T-cell (primary cell): ENCODE measurements around the gene REL. TPM values are rescaled to one million over a fixed set of nuclear protein-coding genes. Genes with fewer than 3 reads are reported as not detected.

Experiments
- ATAC-seq, 4 experiments: fragments of 200-7000 bp in 3 of 4; fragments of 150-1000 bp in 1 of 4; cut with Tn5 transposase; replicated peaks in 1 of 4; 1 replicate in 3 of 4; 2 replicates in 1 of 4; pipeline ENCODE4 v1.10.0; 2021; ENCODE audit warnings: moderate library complexity in 3 of 4, mild to moderate bottlenecking in 2 of 4, moderate number of reproducible peaks in 1 of 4
- CTCF ChIA-PET, 2 donors: fragments of 300-600 bp; sonication (Branson Sonifier 250); formaldehyde crosslinking; loops; one replicate each; lab custom pipeline; 2022; ENCODE audit warnings: antibody characterized with exemption in 2 of 2; lab: Charles Lee
- POLR2A ChIA-PET, 2 donors: fragments of 300-600 bp; sonication (Branson Sonifier 250); formaldehyde crosslinking; loops; one replicate each; lab custom pipeline; 2022; ENCODE audit warnings: antibody characterized with exemption in 2 of 2; lab: Charles Lee
- DNase-seq, 35 experiments: peaks; one replicate each; pipeline versions ENCODE4 v3.0.0 to v3.0.0-alpha.2; 2013 to 2023
- H3K27ac ChIP-seq: one replicate; pipeline ENCODE4 v1.5.1; 2013; ENCODE audit warnings: low read length
- H3K27me3 ChIP-seq, 2 experiments: replicated peaks in 1 of 2; 1 replicate in 1 of 2; 2 replicates in 1 of 2; pipeline versions ENCODE4 v1.6.1 to v1.7.0; 2013; ENCODE audit warnings: low read length in 1 of 2, mixed read lengths in 1 of 2; ENCODE audit not compliant: control insufficient read depth in 2 of 2, insufficient read depth in 2 of 2; ENCODE audit errors: extremely low read depth in 1 of 2
- H3K36me3 ChIP-seq, 2 donors: 1 replicate in 1 of 2; 2 replicates in 1 of 2; pipeline versions ENCODE4 v1.6.1 to v1.7.0; 2013; ENCODE audit warnings: low read length in 1 of 2; ENCODE audit not compliant: control insufficient read depth in 2 of 2, insufficient read depth in 1 of 2; ENCODE audit errors: extremely low read depth in 1 of 2
- H3K4me1 ChIP-seq, 2 experiments: 1 replicate in 1 of 2; 2 replicates in 1 of 2; pipeline versions ENCODE4 v1.6.1 to v1.7.0; 2013; ENCODE audit warnings: low read length in 2 of 2, mixed read lengths in 1 of 2; ENCODE audit not compliant: insufficient read depth in 2 of 2, control insufficient read depth in 1 of 2; ENCODE audit errors: extremely low read depth in 1 of 2
- H3K4me3 ChIP-seq, 2 donors: 1 replicate in 1 of 2; 2 replicates in 1 of 2; pipeline versions ENCODE4 v1.5.1 to v1.7.0; 2013; ENCODE audit warnings: mild to moderate bottlenecking in 2 of 2, low read length in 1 of 2, moderate library complexity in 1 of 2; ENCODE audit not compliant: control insufficient read depth in 1 of 2; ENCODE audit errors: extremely low read depth in 1 of 2
- H3K9me3 ChIP-seq: 2 replicates; pipeline ENCODE4 v1.7.0; 2013
- H3K27ac Mint-ChIP-seq, 2 donors: one replicate each; pipeline ENCODE4 v1.8.0; 2020 to 2021; ENCODE audit warnings: mild to moderate bottlenecking in 2 of 2, mixed read lengths in 2 of 2
- H3K27me3 Mint-ChIP-seq, 2 donors: one replicate each; pipeline ENCODE4 v1.8.0; 2021 to 2022; ENCODE audit warnings: mixed read lengths in 2 of 2
- H3K36me3 Mint-ChIP-seq: one replicate; pipeline ENCODE4 v1.8.0; 2021; ENCODE audit warnings: mixed read lengths
- H3K4me1 Mint-ChIP-seq, 3 donors: one replicate each; pipeline ENCODE4 v1.8.0; 2020 to 2022; ENCODE audit warnings: mixed read lengths in 3 of 3, mild to moderate bottlenecking in 1 of 3
- H3K4me3 Mint-ChIP-seq, 3 donors: one replicate each; pipeline ENCODE4 v1.8.0; 2020 to 2022; ENCODE audit warnings: mild to moderate bottlenecking in 3 of 3, mixed read lengths in 3 of 3, moderate library complexity in 3 of 3
- H3K9me3 Mint-ChIP-seq, 3 donors: one replicate each; pipeline ENCODE4 v1.8.0; 2020 to 2022; ENCODE audit warnings: mixed read lengths in 3 of 3
- WGBS: methylation state at CpG from one replicate; pipeline ENCODE4 v1.1.5; 2013; ENCODE audit warnings: missing lambda C conversion rate; ENCODE audit not compliant: insufficient coverage; 5-methylcytosine and 5-hydroxymethylcytosine counted together
- total RNA-seq, 35 experiments: library from RNA in 6 of 35; stranded (reverse) in 6 of 35; fragments of 120-200 nt in 1 of 35; gene quantifications; one replicate each; pipeline versions ENCODE4 v1.2.1 to v1.2.4 and lab custom pipeline; 2013 to 2026

Gene REL
- total RNA-seq, 5 donors from 2014 or later (not counting 1 experiment from before 2014, with no cell fraction given) = 19.9 to 69.9 (median 25.1) TPM

DNA sequence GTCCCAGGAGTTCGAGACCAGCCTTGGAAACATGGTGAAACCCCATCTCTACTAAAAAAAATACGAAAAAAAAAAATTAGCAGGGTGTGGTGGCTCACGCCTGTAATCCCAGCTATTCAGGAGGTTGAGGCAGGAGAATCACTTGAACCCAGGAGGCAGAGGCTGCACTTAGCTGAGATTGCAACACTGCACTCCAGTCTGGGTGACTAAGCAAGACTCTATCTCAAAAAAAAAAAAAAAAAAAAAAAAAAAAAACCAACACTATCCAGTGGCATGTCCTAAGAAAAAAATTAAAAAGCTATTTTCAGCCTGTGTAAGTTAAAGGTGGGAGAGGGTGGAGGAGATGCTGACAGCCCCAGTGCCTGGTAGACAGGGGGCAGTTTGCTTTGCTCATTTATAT, 32.2 kb upstream of the REL start:
- no peak overlapping the region for H3K4me3 Mint-ChIP-seq
- Histone ChIP-seq H3K4me3 (no peak overlapping the region), H3K4me1 (no peaks in the 10 kb centered on the region), H3K9me3 (no peaks in the 10 kb centered on the region), H3K27me3 (peaks cover 0 to 16% of the 10 kb centered on the region in 2 experiments), H3K36me3 (no peaks in the 10 kb centered on the region), H3K27ac (no peak overlapping the region)
- DNase-seq (no peak), ATAC-seq (no peak)
- ChIA-PET CTCF (interaction anchor here in 1 of 2 donors (0.6 kb wide), 1 partner anchor 19 kb away, joined by 4 read pairs; no protein-coding TSS in a partner anchor), POLR2A (interaction anchor here (0.6 to 0.7 kb wide), 3 partner anchors 76 to 1592 kb away, joined by 3 to 7 read pairs (median 6); no protein-coding TSS in a partner anchor)
- no CpG with 5 or more reads among the region's 3 CpGs for WGBS
- H3K27me3 Mint-ChIP-seq = peaks cover 0 to 3% of the 10 kb centered on the region in 2 donors
- H3K36me3 Mint-ChIP-seq = no peaks in the 10 kb centered on the region
- H3K27ac Mint-ChIP-seq = no peak overlapping the region
- H3K4me1 Mint-ChIP-seq = peaks cover 0 to 6% (median under 1%) of the 10 kb centered on the region in 3 donors
- no peaks in the 10 kb centered on the region for H3K9me3 Mint-ChIP-seq

GRCh38 chr2:60852282-60852860, 29.0 kb upstream of the REL start:
- no peaks in the 10 kb centered on the region for H3K4me1 ChIP-seq
- ChIA-PET POLR2A (no interaction called here), CTCF (interaction anchor here in 1 of 2 donors (0.6 kb wide), 1 partner anchor 939 kb away, joined by 5 read pairs; no protein-coding TSS in a partner anchor)
- Mint-ChIP-seq H3K36me3 (no peaks in the 10 kb centered on the region), H3K27ac (no peak overlapping the region), H3K27me3 (peaks cover 0 to 3% of the 10 kb centered on the region in 2 donors), H3K9me3 (no peaks in the 10 kb centered on the region), H3K4me1 (no peaks in the 10 kb centered on the region), H3K4me3 (no peak overlapping the region)
- ATAC-seq (no peak), DNase-seq (no peak)
- peaks cover 0 to 16% of the 10 kb centered on the region in 2 experiments for H3K27me3 ChIP-seq
- no CpG with 5 or more reads among the region's 8 CpGs for WGBS
- H3K27ac ChIP-seq = no peak overlapping the region
- no peaks in the 10 kb centered on the region for H3K36me3 ChIP-seq
- no peaks in the 10 kb centered on the region for H3K9me3 ChIP-seq
- no peak overlapping the region for H3K4me3 ChIP-seq

DNA sequence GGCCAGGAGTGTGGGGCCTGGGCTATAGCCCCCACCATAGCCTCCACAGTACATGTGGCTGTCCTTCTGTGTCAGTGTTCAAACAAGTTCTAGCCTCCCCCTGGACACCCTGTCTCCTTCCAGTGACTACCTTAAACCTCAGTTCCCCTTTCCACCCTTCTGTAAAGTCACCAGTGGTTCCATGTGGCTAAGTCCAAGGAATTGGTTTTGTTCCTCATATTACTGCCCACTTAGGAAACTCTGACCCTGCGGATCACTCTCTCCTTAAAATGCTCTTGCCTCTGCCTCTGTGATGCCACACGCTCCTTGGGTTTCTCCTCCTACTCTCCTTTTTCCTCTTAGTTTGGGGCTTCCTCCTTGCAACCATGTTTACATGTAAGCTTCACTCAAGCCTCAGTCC, 27.8 kb upstream of the REL start:
- H3K4me3 Mint-ChIP-seq = no peak overlapping the region
- DNase-seq (no peak), ATAC-seq (no peak)
- WGBS = 78% methylated on average over 1 of the region's 2 CpGs
- H3K9me3 ChIP-seq = no peaks in the 10 kb centered on the region
- no peaks in the 10 kb centered on the region for H3K4me1 Mint-ChIP-seq
- ChIA-PET CTCF (no interaction called here), POLR2A (no interaction called here)
- no peak overlapping the region for H3K27ac ChIP-seq
- no peaks in the 10 kb centered on the region for H3K36me3 ChIP-seq
- no peak overlapping the region for H3K27ac Mint-ChIP-seq
- H3K4me3 ChIP-seq = no peak overlapping the region
- H3K9me3 Mint-ChIP-seq = no peaks in the 10 kb centered on the region
- H3K27me3 ChIP-seq = peaks cover 0 to 16% of the 10 kb centered on the region in 2 experiments
- H3K27me3 Mint-ChIP-seq = peaks cover 0 to 3% of the 10 kb centered on the region in 2 donors
- H3K4me1 ChIP-seq = no peaks in the 10 kb centered on the region
- no peaks in the 10 kb centered on the region for H3K36me3 Mint-ChIP-seq

GRCh38 chr2:60855989-60856669, 25.2 kb upstream of the REL start:
- CTCF ChIA-PET = no interaction called here
- no peak overlapping the region for H3K27ac Mint-ChIP-seq
- H3K9me3 Mint-ChIP-seq = no peaks in the 10 kb centered on the region
- DNase-seq (no peak), ATAC-seq (no peak)
- Histone ChIP-seq H3K4me1 (no peaks in the 10 kb centered on the region), H3K9me3 (no peaks in the 10 kb centered on the region), H3K36me3 (no peaks in the 10 kb centered on the region), H3K27me3 (peaks cover 0 to 5% of the 10 kb centered on the region in 2 experiments), H3K4me3 (no peak overlapping the region), H3K27ac (no peak overlapping the region)
- H3K36me3 Mint-ChIP-seq = no peaks in the 10 kb centered on the region
- POLR2A ChIA-PET = interaction anchor here in 1 of 2 donors (0.5 kb wide), 1 partner anchor 311 kb away, joined by 3 read pairs; no protein-coding TSS in a partner anchor
- WGBS = 94% methylated on average over 3 of the region's 5 CpGs
- H3K4me3 Mint-ChIP-seq = no peak overlapping the region
- H3K4me1 Mint-ChIP-seq = no peaks in the 10 kb centered on the region
- peaks cover 0 to 6% of the 10 kb centered on the region in 2 donors for H3K27me3 Mint-ChIP-seq

DNA sequence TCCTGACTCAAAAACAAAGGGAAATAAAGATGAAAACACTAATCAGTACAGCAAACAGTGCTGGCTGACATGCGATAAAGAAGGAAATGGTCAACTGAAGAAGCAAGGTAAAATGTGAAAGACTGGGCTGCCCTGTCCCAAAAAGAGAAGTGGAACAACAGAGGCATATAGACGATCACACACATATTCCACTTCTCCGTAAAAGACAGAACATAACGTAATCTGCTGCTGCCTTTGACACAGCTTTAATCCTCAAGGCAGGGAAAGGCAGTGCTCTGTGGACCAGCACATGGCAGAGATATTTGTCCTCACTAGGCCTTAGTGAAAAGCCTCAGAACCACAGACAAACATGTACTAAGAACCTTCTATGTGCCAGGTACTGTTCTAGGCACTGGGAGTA, 24.3 kb upstream of the REL start:
- Histone ChIP-seq H3K27me3 (peaks cover 0 to 9% of the 10 kb centered on the region in 2 experiments), H3K36me3 (no peaks in the 10 kb centered on the region), H3K27ac (no peak overlapping the region), H3K4me1 (no peaks in the 10 kb centered on the region), H3K9me3 (no peaks in the 10 kb centered on the region), H3K4me3 (no peak overlapping the region)
- H3K4me1 Mint-ChIP-seq = no peaks in the 10 kb centered on the region
- ATAC-seq = no peak
- POLR2A ChIA-PET = no interaction called here
- H3K36me3 Mint-ChIP-seq = no peaks in the 10 kb centered on the region
- H3K4me3 Mint-ChIP-seq = no peak overlapping the region
- WGBS = 94% methylated on average over 4 of the region's 4 CpGs
- DNase-seq = no peak
- CTCF ChIA-PET = no interaction called here
- no peak overlapping the region for H3K27ac Mint-ChIP-seq
- no peaks in the 10 kb centered on the region for H3K9me3 Mint-ChIP-seq
- peaks cover 4 to 8% of the 10 kb centered on the region in 2 donors for H3K27me3 Mint-ChIP-seq

DNA sequence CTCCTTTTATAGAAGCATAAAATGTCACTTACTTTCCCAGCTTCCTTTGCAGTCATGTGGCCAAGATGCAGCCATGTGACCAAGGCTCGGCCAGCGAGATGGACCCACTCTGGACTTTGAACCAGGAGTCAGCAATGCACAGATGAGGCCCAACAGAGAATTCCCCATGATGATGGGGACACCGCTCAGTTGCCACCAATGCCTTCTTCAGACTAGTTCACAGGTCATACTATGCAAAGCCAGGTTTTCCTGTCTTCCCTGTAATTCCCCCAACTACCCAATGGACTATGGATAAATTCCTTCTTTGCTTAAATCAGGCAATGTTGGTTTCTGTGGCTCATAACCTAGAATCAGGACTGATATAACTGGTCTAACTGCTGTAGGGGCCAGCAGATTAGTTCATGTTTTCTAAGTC, 22.5 kb upstream of the REL start:
- H3K4me1 Mint-ChIP-seq = peaks cover 0 to 10% (median 4%) of the 10 kb centered on the region in 3 donors
- H3K27ac Mint-ChIP-seq = no peak overlapping the region
- ChIA-PET POLR2A (interaction anchor here in 1 of 2 donors (0.6 kb wide), 1 partner anchor 91 kb away, joined by 3 read pairs; no protein-coding TSS in a partner anchor), CTCF (no interaction called here)
- peaks cover 4 to 12% of the 10 kb centered on the region in 2 donors for H3K27me3 Mint-ChIP-seq
- no peaks in the 10 kb centered on the region for H3K36me3 Mint-ChIP-seq
- H3K27ac ChIP-seq = no peak overlapping the region
- DNase-seq (no peak), ATAC-seq (no peak)
- no peaks in the 10 kb centered on the region for H3K9me3 Mint-ChIP-seq
- no peak overlapping the region for H3K4me3 Mint-ChIP-seq
- no peaks in the 10 kb centered on the region for H3K9me3 ChIP-seq
- WGBS = 100% methylated on average over 3 of the region's 3 CpGs
- H3K36me3 ChIP-seq = no peaks in the 10 kb centered on the region
- no peak overlapping the region for H3K4me3 ChIP-seq
- no peaks in the 10 kb centered on the region for H3K4me1 ChIP-seq
- peaks cover 0 to 9% of the 10 kb centered on the region in 2 experiments for H3K27me3 ChIP-seq
